ENCODE measurements around the gene TCF12.

Gene TCF12

DNA sequence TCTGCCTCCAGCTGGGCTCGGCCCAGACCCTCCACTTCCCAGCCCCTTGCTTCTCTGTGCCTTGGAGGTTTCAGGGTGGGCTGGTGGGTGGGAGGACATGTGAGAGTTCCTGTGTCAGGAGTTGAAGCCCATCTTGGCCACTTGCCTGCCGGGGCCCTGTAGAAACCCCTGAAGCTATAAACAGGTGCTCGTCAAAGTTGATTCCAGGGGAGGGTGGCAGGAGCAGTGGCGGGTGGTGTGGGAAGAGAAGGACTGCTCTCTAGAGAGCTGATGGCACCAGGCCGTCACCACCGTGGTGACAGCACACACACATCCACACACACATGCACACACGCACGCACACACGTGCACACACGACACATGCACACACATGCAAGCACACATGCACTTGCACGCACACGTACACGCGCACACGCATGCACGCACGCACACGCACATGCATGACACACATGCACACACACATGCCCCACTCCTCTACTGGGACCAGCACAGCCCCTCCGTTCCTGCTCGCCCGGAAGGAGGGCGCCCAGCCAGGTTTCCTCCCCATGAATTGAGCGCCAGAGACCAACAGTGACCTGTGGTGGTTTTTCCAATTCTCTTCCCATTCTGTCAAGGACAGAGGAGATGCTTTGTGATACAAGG is 401.6 kb downstream of the TCF12 start:
- CTCF ChIA-PET: interaction anchor here (0.6 to 0.9 kb wide), 2 partner anchors 13 to 15 kb away, joined by 3 read pairs; no protein-coding TSS in a partner anchor
- DNase-seq (ENCODE audit: low read depth, low spot score): no peak
- POLR2A ChIA-PET: no interaction called here

GRCh38 chr15:57320631-57321220 is 402.3 kb downstream of the TCF12 start:
- CTCF ChIA-PET: interaction anchor here (2.9 kb wide), 2 partner anchors 14 to 19 kb away, joined by 13 to 15 read pairs; no protein-coding TSS in a partner anchor
- no peak for TF ChIP-seq CTCF (IDR thresholded peaks at IDR 0.05; ENCODE audit: insufficient read depth, low read length, missing control alignments)
- POLR2A ChIA-PET: no interaction called here
- no peak overlapping the region for H3K4me3 ChIP-seq (ENCODE audit: low read depth, low read length)
- DNase-seq (ENCODE audit: low read depth, low spot score): no peak

More for the DNA sequence above, 401.6 kb downstream of the TCF12 start:
- TF ChIP-seq CTCF (IDR thresholded peaks at IDR 0.05; ENCODE audit: insufficient read depth, low read length, missing control alignments): no peak
- no peak overlapping the region for H3K4me3 ChIP-seq (ENCODE audit: low read depth, low read length)

GRCh38 chr15:57321485-57321884 is 403.0 kb downstream of the TCF12 start:
- no peak for DNase-seq (ENCODE audit: low read depth, low spot score)
- POLR2A ChIA-PET: no interaction called here
- TF ChIP-seq CTCF (IDR thresholded peaks at IDR 0.05; ENCODE audit: insufficient read depth, low read length, missing control alignments): no peak
- H3K4me3 ChIP-seq (ENCODE audit: low read depth, low read length): no peak overlapping the region
- CTCF ChIA-PET: interaction anchor here (0.9 to 2.9 kb wide), 4 partner anchors 15 to 220 kb away, joined by 3 to 15 read pairs (median 9); no protein-coding TSS in a partner anchor

GRCh38 chr15:57321973-57322601 is 403.6 kb downstream of the TCF12 start:
- DNase-seq (ENCODE audit: low read depth, low spot score): no peak
- no peak overlapping the region for H3K4me3 ChIP-seq (ENCODE audit: low read depth, low read length)
- CTCF ChIA-PET: interaction anchor here (0.8 to 2.9 kb wide), 7 partner anchors 11 to 219 kb away, joined by 3 to 15 read pairs (median 4); no protein-coding TSS in a partner anchor
- POLR2A ChIA-PET: no interaction called here
- TF ChIP-seq CTCF (IDR thresholded peaks at IDR 0.05; ENCODE audit: insufficient read depth, low read length, missing control alignments): no peak

- TF ChIP-seq CTCF (IDR thresholded peaks at IDR 0.05; ENCODE audit: insufficient read depth, low read length, missing control alignments): no peak
- no peak for DNase-seq (ENCODE audit: low read depth, low spot score)
- H3K4me3 ChIP-seq (ENCODE audit: low read depth, low read length): no peak overlapping the region
- ChIA-PET POLR2A (no interaction called here), CTCF (interaction anchor here (0.8 to 2.9 kb wide), 6 partner anchors 12 to 219 kb away, joined by 3 to 15 read pairs (median 4); no protein-coding TSS in a partner anchor)
These were observed 404.3 kb downstream of the TCF12 start for GRCh38 chr15:57322602-57323250.
